Measurements from ENCODE around the gene SAPCD1. TPM values are rescaled to one million over a fixed set of nuclear protein-coding genes. Genes with fewer than 3 reads are reported as not detected.

SAPCD1 gene
- total RNA-seq, 1 donor from 2014 or later, result 18.9 TPM

DNA sequence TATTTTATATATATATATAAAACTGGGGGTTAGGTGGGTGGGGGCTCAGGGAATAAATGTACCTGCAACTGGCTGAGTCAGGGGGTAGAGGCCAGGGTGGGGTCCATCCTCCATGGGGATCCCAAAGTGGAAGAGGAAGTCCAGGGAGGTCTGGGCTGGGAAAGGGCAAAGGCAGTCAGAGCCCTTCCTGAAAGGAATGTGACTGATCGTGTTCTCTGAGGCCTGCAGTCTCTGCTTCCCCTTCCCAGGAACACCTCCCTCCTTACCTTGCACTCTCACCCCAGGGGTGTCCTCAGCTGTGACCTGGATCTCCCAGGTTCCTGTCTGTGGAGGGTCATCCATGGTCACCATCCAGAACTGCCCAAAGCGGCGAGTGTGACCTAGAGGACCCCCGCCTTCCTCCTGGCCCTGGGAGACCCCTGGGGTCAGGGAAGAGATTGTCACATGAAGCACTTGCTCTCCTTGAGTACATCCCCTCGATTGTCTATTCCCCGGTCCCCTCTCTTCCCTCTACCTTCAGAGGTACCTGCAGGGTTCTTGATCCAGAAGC lies 4.7 kb downstream of the SAPCD1 start:
- no peak overlapping the region for H3K27ac Mint-ChIP-seq
- H3K36me3 Mint-ChIP-seq (ENCODE audit: low read depth), result peaks cover 39% of the 10 kb centered on the region
- intact Hi-C loops (cut with micrococcal nuclease), result no loop called here
- DNase-seq (ENCODE audit: low spot score), result no peak
- no peaks in the 10 kb centered on the region for H3K27me3 Mint-ChIP-seq (ENCODE audit: low read depth)
- H3K4me3 Mint-ChIP-seq (ENCODE audit: low read depth), result no peak overlapping the region
- peaks cover 13% of the 10 kb centered on the region for H3K4me1 Mint-ChIP-seq (ENCODE audit: low read depth)
- H3K9me3 Mint-ChIP-seq, result no peaks in the 10 kb centered on the region

DNA sequence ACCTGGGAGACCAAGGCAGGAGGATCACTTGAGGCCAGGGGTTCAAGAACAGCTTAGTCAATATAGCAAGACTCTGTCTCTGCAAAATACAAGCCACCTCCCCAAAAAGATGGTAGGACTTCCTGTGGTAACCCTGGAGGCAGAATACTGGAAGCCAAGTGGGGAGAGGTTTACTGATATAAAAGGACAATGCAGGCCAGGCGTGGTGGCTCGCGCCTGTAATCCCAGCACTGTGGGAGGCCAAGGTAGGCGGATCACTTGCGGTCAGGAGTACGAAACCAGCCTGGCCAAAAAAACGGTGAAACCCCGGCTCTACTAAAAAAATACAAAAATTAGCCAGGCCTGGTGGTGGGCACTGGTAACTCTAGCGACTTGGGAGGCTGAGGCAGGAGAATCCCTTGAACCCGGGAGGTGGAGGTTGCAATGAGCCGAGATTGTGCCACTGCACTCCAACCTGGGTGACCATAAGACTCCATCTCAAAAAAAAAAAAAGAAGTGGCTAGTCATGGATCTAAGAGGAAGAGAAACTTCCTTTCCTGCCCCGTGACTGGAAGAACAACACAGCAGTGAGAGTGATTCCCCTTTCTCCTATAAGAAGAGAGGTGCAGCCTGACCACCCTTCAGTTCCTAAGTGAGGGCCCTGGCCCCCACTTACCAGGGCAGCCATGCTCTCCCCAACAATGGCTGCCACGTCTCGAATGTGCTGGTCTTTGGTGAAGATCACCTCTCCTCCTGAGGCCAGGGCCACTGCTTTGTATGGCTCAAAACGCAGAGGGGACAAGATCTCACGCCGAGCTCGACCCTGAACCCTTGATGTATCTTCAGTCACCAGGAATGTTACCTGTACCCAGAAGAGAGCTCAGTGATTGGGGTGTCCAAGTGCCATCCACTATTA lies 6.2 kb downstream of the SAPCD1 start:
- Mint-ChIP-seq H3K4me1 (ENCODE audit: low read depth) (peaks cover 17% of the 10 kb centered on the region), H3K27me3 (ENCODE audit: low read depth) (no peaks in the 10 kb centered on the region), H3K9me3 (no peaks in the 10 kb centered on the region), H3K4me3 (ENCODE audit: low read depth) (no peak overlapping the region), H3K36me3 (ENCODE audit: low read depth) (peaks cover 27% of the 10 kb centered on the region), H3K27ac (no peak overlapping the region)
- intact Hi-C loops (cut with micrococcal nuclease), result no loop called here
- DNase-seq (ENCODE audit: low spot score), result no peak

DNA sequence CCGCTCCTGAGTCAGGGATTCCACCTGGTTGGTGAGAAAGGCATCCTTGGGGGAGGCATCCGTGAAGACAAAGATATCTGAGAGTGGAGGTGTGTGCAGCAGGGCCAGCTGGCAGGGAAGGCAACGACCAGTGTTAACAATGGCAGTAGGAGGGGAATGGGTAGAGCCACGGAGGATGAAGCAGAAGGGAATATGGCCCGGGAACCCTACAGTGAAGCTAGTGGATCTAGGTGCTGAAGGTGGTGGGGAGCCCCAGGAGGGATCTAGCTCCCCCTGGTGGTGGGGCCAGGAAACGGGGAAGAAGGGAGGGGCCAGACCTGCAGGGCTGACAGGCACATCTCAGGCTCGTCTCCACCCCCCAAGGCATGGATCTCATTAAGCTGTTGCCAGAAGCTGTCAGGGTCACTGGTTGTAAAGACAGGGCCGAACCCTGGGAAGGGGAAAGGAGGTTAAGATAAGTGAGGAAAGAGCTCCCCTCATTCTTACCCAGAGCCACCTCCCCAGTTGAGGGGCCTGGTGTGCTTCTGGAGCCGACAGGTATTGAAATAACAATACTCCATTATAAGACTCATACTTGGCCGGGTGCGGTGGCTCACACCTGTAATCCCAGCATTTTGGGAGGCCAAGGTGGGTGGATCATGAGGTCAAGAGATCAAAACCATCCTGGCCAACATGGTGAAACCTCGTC lies 7.4 kb downstream of the SAPCD1 start:
- H3K27me3 Mint-ChIP-seq (ENCODE audit: low read depth), result no peaks in the 10 kb centered on the region
- H3K4me3 Mint-ChIP-seq (ENCODE audit: low read depth), result no peak overlapping the region
- DNase-seq (ENCODE audit: low spot score), result peak; percentile 77

DNA sequence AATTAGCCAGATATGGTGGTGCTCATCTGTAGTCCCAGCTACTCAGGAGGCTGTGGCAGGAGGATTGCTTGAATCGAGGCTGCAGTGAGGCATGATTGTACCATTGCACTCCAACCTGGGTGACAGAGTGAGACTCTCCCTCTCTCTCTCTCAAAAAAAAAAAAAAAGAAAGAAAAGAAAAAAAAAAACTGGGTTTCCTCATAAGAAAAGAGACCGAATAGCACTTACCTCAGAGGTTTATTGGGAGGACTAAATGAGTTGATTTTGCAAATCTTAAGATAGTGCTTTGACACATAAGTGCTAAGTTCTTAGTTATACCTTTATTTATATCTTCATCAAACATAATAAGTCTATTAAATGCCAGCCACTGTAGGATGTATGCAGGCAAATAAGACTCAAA lies 8.4 kb downstream of the SAPCD1 start:
- H3K9me3 Mint-ChIP-seq, result no peaks in the 10 kb centered on the region
- no peak overlapping the region for H3K27ac Mint-ChIP-seq
- no peak overlapping the region for H3K4me3 Mint-ChIP-seq (ENCODE audit: low read depth)
- intact Hi-C loops (cut with micrococcal nuclease), result loop anchor here (2.0 to 5.0 kb wide), 2 partner anchors 40 to 61 kb away; no protein-coding TSS in a partner anchor
- H3K4me1 Mint-ChIP-seq (ENCODE audit: low read depth), result peaks cover 22% of the 10 kb centered on the region
- DNase-seq (ENCODE audit: low spot score), result no peak
- H3K36me3 Mint-ChIP-seq (ENCODE audit: low read depth), result peaks cover 12% of the 10 kb centered on the region
- H3K27me3 Mint-ChIP-seq (ENCODE audit: low read depth), result no peaks in the 10 kb centered on the region

More for the DNA sequence above, 7.4 kb downstream of the SAPCD1 start:
- intact Hi-C loops (cut with micrococcal nuclease), result loop anchor here (2.0 to 5.0 kb wide), 2 partner anchors 39 to 62 kb away; no protein-coding TSS in a partner anchor
- no peak overlapping the region for H3K27ac Mint-ChIP-seq
- H3K9me3 Mint-ChIP-seq, result no peaks in the 10 kb centered on the region
- peaks cover 15% of the 10 kb centered on the region for H3K4me1 Mint-ChIP-seq (ENCODE audit: low read depth)
- peaks cover 18% of the 10 kb centered on the region for H3K36me3 Mint-ChIP-seq (ENCODE audit: low read depth)

DNA sequence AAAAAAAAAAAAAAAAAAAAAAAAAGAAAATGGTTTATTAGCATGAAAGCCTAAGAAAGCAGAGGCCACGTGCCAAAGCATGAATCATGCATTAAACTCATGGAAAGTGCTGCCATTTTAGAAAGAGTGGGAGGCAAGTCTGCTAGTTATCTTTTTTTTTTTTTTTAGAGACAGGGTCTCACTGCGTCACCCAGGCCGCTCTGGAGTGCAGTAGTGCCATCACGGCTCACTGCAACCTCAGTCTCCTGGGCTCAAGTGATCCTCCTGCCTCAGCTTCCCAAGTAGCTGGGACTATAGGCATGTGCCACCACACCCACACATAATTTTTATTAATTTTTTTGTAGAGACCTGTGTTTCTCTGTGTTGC lies 9.5 kb downstream of the SAPCD1 start:
- H3K9me3 Mint-ChIP-seq, result no peaks in the 10 kb centered on the region
- peak overlapping the region; percentile 42 for H3K27ac Mint-ChIP-seq
- DNase-seq (ENCODE audit: low spot score), result no peak
- H3K36me3 Mint-ChIP-seq (ENCODE audit: low read depth), result peaks cover 8% of the 10 kb centered on the region
- intact Hi-C loops (cut with micrococcal nuclease), result loop anchor here (2.0 to 5.0 kb wide), 2 partner anchors 41 to 60 kb away; no protein-coding TSS in a partner anchor
- H3K27me3 Mint-ChIP-seq (ENCODE audit: low read depth), result no peaks in the 10 kb centered on the region
- H3K4me3 Mint-ChIP-seq (ENCODE audit: low read depth), result no peak overlapping the region
- H3K4me1 Mint-ChIP-seq (ENCODE audit: low read depth), result peaks cover 28% of the 10 kb centered on the region

DNA sequence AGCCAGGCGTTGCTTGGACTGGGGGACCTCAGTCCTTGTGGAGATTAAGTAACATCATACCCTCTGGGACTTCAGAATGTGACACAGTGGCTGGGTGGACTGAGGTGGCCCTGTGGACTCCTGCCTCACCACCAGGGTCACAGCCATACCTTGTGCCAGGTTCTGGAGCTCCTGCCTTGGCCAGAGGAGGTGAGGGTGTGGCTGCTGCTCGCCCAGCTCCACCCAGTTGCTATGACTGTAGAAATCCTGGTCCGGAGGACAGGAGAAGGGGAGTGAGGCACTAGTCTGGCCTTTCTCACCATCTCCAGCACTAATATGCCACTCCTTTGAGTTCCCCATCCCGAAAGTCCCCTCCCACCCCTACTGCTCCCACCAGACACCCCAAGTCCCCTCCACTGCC lies 12.7 kb downstream of the SAPCD1 start:
- Mint-ChIP-seq H3K4me1 (ENCODE audit: low read depth) (peaks cover 29% of the 10 kb centered on the region), H3K36me3 (ENCODE audit: low read depth) (peaks cover 24% of the 10 kb centered on the region), H3K4me3 (ENCODE audit: low read depth) (no peak overlapping the region), H3K9me3 (no peaks in the 10 kb centered on the region), H3K27me3 (ENCODE audit: low read depth) (no peaks in the 10 kb centered on the region), H3K27ac (peak overlapping the region; percentile 52)
- intact Hi-C loops (cut with micrococcal nuclease), result no loop called here
- no peak for DNase-seq (ENCODE audit: low spot score)

DNA sequence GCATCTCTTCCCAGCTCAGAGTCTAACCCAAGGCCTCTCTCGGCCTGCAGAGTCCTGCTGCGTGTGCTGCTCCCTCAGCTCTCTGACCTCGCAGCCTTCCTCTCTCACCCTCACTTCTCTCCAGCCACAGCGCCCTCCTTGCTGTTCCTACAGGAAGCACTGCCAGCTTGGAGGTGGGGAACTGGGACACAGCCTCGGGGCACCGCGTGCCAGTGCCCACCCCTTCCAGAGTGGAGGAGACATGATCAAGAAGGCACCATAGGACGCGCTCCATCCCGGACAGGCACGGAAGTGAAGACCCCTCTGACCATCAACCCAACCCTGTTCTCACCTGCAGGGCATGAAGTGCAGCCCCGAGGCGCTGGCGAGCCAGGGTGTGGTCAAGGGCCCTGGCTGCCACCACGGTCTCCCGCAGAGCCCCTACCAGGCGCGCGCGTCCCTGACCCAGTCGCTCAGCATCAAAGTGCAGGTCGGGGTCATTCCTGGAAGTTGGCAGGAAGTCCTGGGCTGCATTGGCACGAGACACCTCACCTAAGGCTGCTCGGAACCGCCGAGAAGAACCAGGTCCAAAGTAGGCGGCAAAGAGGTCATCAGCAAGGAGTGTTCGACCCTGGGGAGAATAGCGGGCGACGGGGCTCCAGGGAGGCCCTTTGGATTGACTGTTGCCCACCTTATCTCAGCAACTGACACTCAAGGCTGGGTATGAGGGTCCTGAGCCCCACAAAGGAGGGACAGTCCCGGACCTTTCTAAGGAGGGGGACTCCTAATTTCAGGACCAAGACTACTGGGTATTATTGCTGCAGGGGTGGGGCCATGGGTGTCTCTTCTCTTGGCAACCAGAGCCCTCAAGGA lies 13.4 kb downstream of the SAPCD1 start:
- peaks cover 29% of the 10 kb centered on the region for H3K4me1 Mint-ChIP-seq (ENCODE audit: low read depth)

DNA sequence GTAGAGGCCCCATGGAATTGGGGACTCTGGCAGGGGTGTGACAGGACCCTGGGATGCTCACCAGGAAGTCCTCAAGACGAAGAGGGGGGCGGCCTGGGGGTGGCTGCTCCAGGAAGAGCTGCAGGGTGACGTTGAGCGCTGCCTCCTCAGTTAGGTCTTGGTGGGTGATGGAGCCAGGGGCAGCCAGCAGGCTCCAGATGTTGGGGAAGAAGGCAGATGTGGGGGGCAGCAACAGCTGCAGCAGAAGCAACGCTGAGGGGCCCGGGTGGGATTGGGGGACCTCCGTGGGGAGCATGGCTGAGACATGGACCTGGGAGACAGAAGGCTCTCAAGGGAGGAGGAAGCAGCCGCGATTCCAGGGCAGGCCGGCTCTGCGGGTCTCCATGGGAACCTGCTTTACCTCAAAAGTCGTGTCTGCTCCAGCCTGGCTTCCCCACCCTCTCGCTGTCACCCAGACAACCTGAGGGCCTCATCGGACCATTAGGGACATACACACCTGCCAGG lies 14.1 kb downstream of the SAPCD1 start:
- no peak for DNase-seq (ENCODE audit: low spot score)
- Mint-ChIP-seq H3K27me3 (ENCODE audit: low read depth) (no peaks in the 10 kb centered on the region), H3K36me3 (ENCODE audit: low read depth) (peaks cover 27% of the 10 kb centered on the region), H3K4me1 (ENCODE audit: low read depth) (peaks cover 24% of the 10 kb centered on the region), H3K9me3 (no peaks in the 10 kb centered on the region), H3K4me3 (ENCODE audit: low read depth) (peak overlapping the region; percentile 31), H3K27ac (peak overlapping the region; percentile 83)
- intact Hi-C loops (cut with micrococcal nuclease), result loop anchor here (2.0 kb wide), 1 partner anchor 38 kb away; no protein-coding TSS in a partner anchor

More for the DNA sequence above, 13.4 kb downstream of the SAPCD1 start:
- peak overlapping the region; percentile 57 for H3K27ac Mint-ChIP-seq
- intact Hi-C loops (cut with micrococcal nuclease), result loop anchor here (2.0 kb wide), 1 partner anchor 37 kb away; no protein-coding TSS in a partner anchor
- DNase-seq (ENCODE audit: low spot score), result no peak
- peak overlapping the region; percentile 31 for H3K4me3 Mint-ChIP-seq (ENCODE audit: low read depth)
- H3K9me3 Mint-ChIP-seq, result no peaks in the 10 kb centered on the region
- no peaks in the 10 kb centered on the region for H3K27me3 Mint-ChIP-seq (ENCODE audit: low read depth)
- peaks cover 28% of the 10 kb centered on the region for H3K36me3 Mint-ChIP-seq (ENCODE audit: low read depth)

DNA sequence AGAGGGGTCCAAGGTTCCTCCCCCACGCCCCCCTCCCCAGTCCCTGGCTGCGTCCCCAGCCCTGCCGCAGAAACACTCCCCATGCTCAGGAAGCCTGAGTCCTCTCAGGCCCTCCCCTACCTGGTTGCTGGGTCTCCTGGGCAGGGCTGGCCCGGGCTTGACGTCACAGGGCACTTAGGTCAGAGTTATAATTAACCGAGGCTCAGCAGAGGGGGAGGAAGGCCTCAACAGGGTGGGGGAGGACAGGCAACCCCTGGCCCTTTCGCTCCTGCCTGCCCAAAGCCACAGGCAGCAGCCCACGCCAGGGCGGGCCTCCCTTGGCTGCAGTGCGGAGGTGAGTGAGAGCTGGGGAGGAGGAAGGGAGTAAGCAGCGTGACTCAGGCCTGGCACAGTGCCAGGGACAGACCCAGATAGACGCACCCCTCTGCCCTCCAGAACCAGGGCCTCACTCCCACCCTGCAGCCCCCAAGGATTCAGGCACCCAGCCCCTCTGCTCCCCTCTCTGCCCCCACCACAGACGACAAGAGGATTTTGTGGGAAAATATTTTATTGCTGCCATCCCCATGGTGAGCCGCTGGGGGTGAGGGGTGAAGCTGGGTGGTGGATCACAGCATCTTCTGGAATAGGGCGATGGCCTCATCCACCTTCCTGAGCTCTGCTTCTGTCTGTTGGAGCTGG lies 14.7 kb downstream of the SAPCD1 start, which contains the start of gene VWA7:
Gene VWA7, minus strand, starts transcription at position 340 of the 678 bp plus-strand sequence. CDS start 549 bp downstream, outside the sequence.
- Mint-ChIP-seq H3K27me3 (ENCODE audit: low read depth) (no peaks in the 10 kb centered on the region), H3K4me1 (ENCODE audit: low read depth) (peaks cover 23% of the 10 kb centered on the region), H3K4me3 (ENCODE audit: low read depth) (peak within 1 kb of the TSS; percentile 31), H3K36me3 (ENCODE audit: low read depth) (peaks cover 30% of the 10 kb centered on the region), H3K9me3 (no peaks in the 10 kb centered on the region), H3K27ac (peak within 1 kb of the TSS; percentile 83)
- intact Hi-C loops (cut with micrococcal nuclease), result loop anchor here (2.0 kb wide), 1 partner anchor 38 kb away; no protein-coding TSS in a partner anchor
- peak; percentile 70 for DNase-seq (ENCODE audit: low spot score)

DNA sequence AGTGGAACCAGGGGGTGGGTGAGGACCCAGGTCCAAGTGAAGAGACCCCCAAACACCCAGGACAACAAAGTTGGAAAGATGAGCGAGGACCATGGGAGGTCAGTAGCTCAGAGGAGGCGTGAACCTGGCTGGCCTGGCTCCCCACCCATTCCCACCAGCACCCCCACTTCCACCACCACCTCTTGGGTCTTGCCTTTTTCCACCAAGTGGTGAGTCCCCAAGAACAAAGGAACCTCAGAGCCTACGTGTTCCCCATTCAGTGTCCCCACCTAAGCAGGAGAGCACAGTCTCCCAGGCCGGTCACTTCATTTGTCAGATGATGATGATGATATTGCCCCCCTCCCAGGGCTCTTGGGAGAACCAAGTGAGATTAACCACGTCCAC lies 15.2 kb downstream of the SAPCD1 start:
- H3K27ac Mint-ChIP-seq, result peak overlapping the region; percentile 83
- intact Hi-C loops (cut with micrococcal nuclease), result loop anchor here (2.0 kb wide), 1 partner anchor 39 kb away; no protein-coding TSS in a partner anchor
- peak overlapping the region; percentile 13 for H3K4me3 Mint-ChIP-seq (ENCODE audit: low read depth)
- H3K36me3 Mint-ChIP-seq (ENCODE audit: low read depth), result peaks cover 33% of the 10 kb centered on the region
- DNase-seq (ENCODE audit: low spot score), result no peak
- H3K27me3 Mint-ChIP-seq (ENCODE audit: low read depth), result no peaks in the 10 kb centered on the region
- H3K9me3 Mint-ChIP-seq, result no peaks in the 10 kb centered on the region
- H3K4me1 Mint-ChIP-seq (ENCODE audit: low read depth), result peaks cover 23% of the 10 kb centered on the region

DNA sequence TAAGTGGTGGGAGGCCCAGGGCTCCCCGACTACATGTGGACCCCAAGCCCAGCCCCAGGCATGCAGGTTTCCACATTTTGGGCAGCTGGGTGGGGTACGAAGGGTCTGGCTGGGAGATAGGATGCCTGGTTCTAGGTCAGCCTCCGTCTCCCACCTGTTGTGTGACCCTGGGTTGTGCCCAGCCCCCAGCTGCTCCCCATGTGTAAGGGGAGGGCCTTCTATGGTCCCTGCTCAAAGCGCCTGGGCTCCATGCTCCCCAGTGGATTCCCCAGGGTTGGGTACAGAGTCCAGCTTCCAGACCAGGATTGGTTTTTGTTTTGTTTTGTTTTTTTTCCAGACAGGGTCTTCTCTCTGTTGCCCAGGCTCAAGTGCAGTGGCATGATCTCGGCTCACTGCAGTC lies 15.7 kb downstream of the SAPCD1 start:
- H3K9me3 Mint-ChIP-seq, result no peaks in the 10 kb centered on the region
- peaks cover 19% of the 10 kb centered on the region for H3K4me1 Mint-ChIP-seq (ENCODE audit: low read depth)
- H3K27me3 Mint-ChIP-seq (ENCODE audit: low read depth), result no peaks in the 10 kb centered on the region

More for the DNA sequence above, 15.7 kb downstream of the SAPCD1 start:
- intact Hi-C loops (cut with micrococcal nuclease), result no loop called here
- DNase-seq (ENCODE audit: low spot score), result no peak
- Mint-ChIP-seq H3K4me3 (ENCODE audit: low read depth) (no peak overlapping the region), H3K36me3 (ENCODE audit: low read depth) (peaks cover 38% of the 10 kb centered on the region), H3K27ac (no peak overlapping the region)
